SK-N-SH (cell line): ENCODE measurements around the gene PPM1N. TPM values are rescaled to one million over a fixed set of nuclear protein-coding genes. Genes with fewer than 3 reads are reported as not detected.
A peak's percentile ranks its signal among the peaks of the same experiment; 100 is the strongest.

Experiments used
- CHD2 ChIP-seq: fragments of 150-350 bp; IDR thresholded peaks from 2 replicates; pipeline ENCODE4 v1.6.1; 2018; ENCODE audit warnings: low read length; ENCODE audit not compliant: partially characterized antibody
- EP300 ChIP-seq, 2 experiments: IDR thresholded peaks; 2 replicates each; pipeline versions ENCODE4 v1.4.0 to v1.6.1; 2012; ENCODE audit warnings: borderline replicate concordance in 1 of 2, low read depth in 1 of 2, low read length in 1 of 2
- EZH2phosphoT487 ChIP-seq: fragments of 200-600 bp; sonication (generic); IDR thresholded peaks from 2 replicates; pipeline ENCODE4 v1.6.1; 2017; ENCODE audit warnings: low read depth, mixed run types, mild to moderate bottlenecking, antibody characterized with exemption, moderate library complexity, borderline replicate concordance
- FOSL2 ChIP-seq: IDR thresholded peaks from 2 replicates; pipeline ENCODE4 v1.4.0; 2012; ENCODE audit warnings: low read depth, mild to moderate bottlenecking, moderate library complexity, borderline replicate concordance
- FOXM1 ChIP-seq: IDR thresholded peaks from 2 replicates; pipeline ENCODE4 v1.4.0; 2012; ENCODE audit warnings: low read depth, mild to moderate bottlenecking
- GATA2 ChIP-seq: sonication (generic); formaldehyde crosslinking; IDR thresholded peaks from 2 replicates; pipeline ENCODE4 v1.5.0; 2020; ENCODE audit warnings: mild to moderate bottlenecking, missing genetic modification reagents
- IRF3 ChIP-seq: fragments of 150-350 bp; IDR thresholded peaks from 2 replicates; pipeline ENCODE4 v1.6.1; 2016; ENCODE audit warnings: mild to moderate bottlenecking, low read depth, low read length
- JUND ChIP-seq: IDR thresholded peaks from 2 replicates; pipeline ENCODE4 v1.4.0; 2012
- MAX ChIP-seq: IDR thresholded peaks from 2 replicates; pipeline ENCODE4 v1.4.0; 2012; ENCODE audit warnings: low read depth
- MEF2A ChIP-seq: IDR thresholded peaks from 2 replicates; pipeline ENCODE4 v1.4.0; 2012; ENCODE audit warnings: low read depth, borderline replicate concordance
- MXI1 ChIP-seq: IDR thresholded peaks from 2 replicates; pipeline ENCODE4 v1.6.1; 2012; ENCODE audit warnings: mild to moderate bottlenecking, low read depth, low read length, improper control_type of control experiment
- NFIC ChIP-seq: IDR thresholded peaks from 2 replicates; pipeline ENCODE4 v1.4.0; 2012; ENCODE audit warnings: borderline replicate concordance
- PBX3 ChIP-seq: IDR thresholded peaks from 2 replicates; pipeline ENCODE4; 2012
- RCOR1 ChIP-seq: fragments of 150-350 bp; IDR thresholded peaks from 2 replicates; pipeline ENCODE4 v1.6.1; 2017; ENCODE audit warnings: antibody characterized with exemption, low read length
- REST ChIP-seq: IDR thresholded peaks from 2 replicates; pipeline ENCODE4 v1.6.1; 2012; ENCODE audit warnings: mild to moderate bottlenecking, low read depth, low read length, moderate library complexity
- RFX5 ChIP-seq: IDR thresholded peaks from 2 replicates; pipeline ENCODE4 v1.6.1; 2012; ENCODE audit warnings: mild to moderate bottlenecking, improper control_type of control experiment, low read length
- SMC3 ChIP-seq: IDR thresholded peaks from 2 replicates; pipeline ENCODE4 v1.6.1; 2012; ENCODE audit warnings: low read depth, low read length, improper control_type of control experiment
- TAF1 ChIP-seq: IDR thresholded peaks from 2 replicates; pipeline ENCODE4 v1.6.1; 2012; ENCODE audit warnings: low read depth, mild to moderate bottlenecking, low read length, moderate library complexity, borderline replicate concordance
- TCF12 ChIP-seq: IDR thresholded peaks from 2 replicates; pipeline ENCODE4 v1.4.0; 2012
- USF1 ChIP-seq: IDR thresholded peaks from 2 replicates; pipeline ENCODE4 v1.4.0; 2012; ENCODE audit warnings: low read depth, borderline replicate concordance
- USF2 ChIP-seq: fragments of 150-350 bp; IDR thresholded peaks from 2 replicates; pipeline ENCODE4 v1.6.1; 2017; ENCODE audit warnings: antibody characterized with exemption, low read length, low read depth, borderline replicate concordance
- YY1 ChIP-seq: IDR thresholded peaks from 2 replicates; pipeline ENCODE4 v1.4.0; 2012; ENCODE audit warnings: low read depth, mild to moderate bottlenecking
- polyA plus RNA-seq, 3 experiments: library from polyadenylated mRNA; depleted of rRNA; stranded (reverse); fragments of >200 nt; gene quantifications; 2 replicates each; pipeline ENCODE4 v1.2.3, GENCODE V29; 2012

The PPM1N gene
- polyA plus RNA-seq, 1 of the 3 experiments (the other 2 are of a cell fraction): 10.3 TPM

- TF ChIP-seq YY1 (0 out of 2 replicates have a peak, but pooled peaks have one; percentile 22), NFIC (peak; percentile 33; the same call in 1 of the 2 replicates), EP300 (IDR thresholded peaks at IDR 0.05; ENCODE audit: borderline replicate concordance in 1 of 2, low read depth in 1 of 2, low read length in 1 of 2) (peak; percentile 4 to 29; a peak in 1 of 4 replicates), TCF12 (no peak), RFX5 (peak; percentile 39; the same call in 1 of the 2 replicates), USF2 (no peak), PBX3 (no peak), REST (no peak), EZH2phosphoT487 (no peak), MEF2A (no peak), MXI1 (peak; percentile 85), GATA2 (CRISPR knock-in tag) (no peak), RCOR1 (no peak), USF1 (no peak), MAX (peak; percentile 63; the same call in 1 of the 2 replicates), IRF3 (no peak), JUND (peak; percentile 25; the same call in 1 of the 2 replicates), TAF1 (peak; percentile 33; the same call in 1 of the 2 replicates), FOSL2 (0 out of 2 replicates have a peak, but pooled peaks have one; percentile 28), CHD2 (peak; percentile 20), FOXM1 (no peak), SMC3 (no peak; the same call in 1 of the 2 replicates)
These were observed 8.2 kb downstream of the PPM1N start (continued) for GRCh38 chr19:45506246-45506988.
